Activated CD8-positive, alpha-beta T cell treated with anti-CD3 and anti-CD28 coated beads, Interleukin-2, amount 10 ng/mL, durations not matched to agents 7 days and 5 days (primary cell): ENCODE data around the gene BMP5. TPM values are rescaled to one million over a fixed set of nuclear protein-coding genes. Genes with fewer than 3 reads are reported as not detected.

Source experiments
- ATAC-seq: fragments of 150-1000 bp; cut with Tn5 transposase; one replicate; pipeline ENCODE4 v1.10.0; 2021; ENCODE audit warnings: moderate library complexity
- CTCF ChIA-PET: fragments of 350-600 bp; sonication (Branson Sonifier 250); formaldehyde crosslinking; loops from one replicate; lab custom pipeline; 2021; ENCODE audit warnings: antibody characterized with exemption; lab: Charles Lee
- POLR2A ChIA-PET: fragments of 350-600 bp; sonication (Branson Sonifier 250); formaldehyde crosslinking; loops from one replicate; lab custom pipeline; 2021; ENCODE audit warnings: antibody characterized with exemption; lab: Charles Lee
- DNase-seq: peaks from one replicate; pipeline ENCODE4 v3.0.0-alpha.2; 2020
- H3K27ac Mint-ChIP-seq: one replicate; pipeline ENCODE4 v1.8.0; 2021; ENCODE audit warnings: mild to moderate bottlenecking, mixed read lengths
- H3K27me3 Mint-ChIP-seq: one replicate; pipeline ENCODE4 v1.8.0; 2021; ENCODE audit warnings: low read depth, mixed read lengths
- H3K36me3 Mint-ChIP-seq: one replicate; pipeline ENCODE4 v1.8.0; 2021; ENCODE audit warnings: low read depth, mixed read lengths
- H3K4me1 Mint-ChIP-seq: one replicate; pipeline ENCODE4 v1.8.0; 2021; ENCODE audit warnings: low read depth, mixed read lengths
- H3K4me3 Mint-ChIP-seq: one replicate; pipeline ENCODE4 v1.8.0; 2021; ENCODE audit warnings: mild to moderate bottlenecking, mixed read lengths
- H3K9me3 Mint-ChIP-seq: one replicate; pipeline ENCODE4 v1.8.0; 2022; ENCODE audit warnings: mixed read lengths; ENCODE audit not compliant: insufficient read depth
- total RNA-seq, 2 experiments: library from RNA; stranded (reverse); gene quantifications; one replicate each; pipeline ENCODE4 v1.2.3, GENCODE V29; 2021

BMP5 gene
- total RNA-seq, 2 experiments from 2014 or later = not detected

GRCh38 chr6:55778705-55779104 lies 96.7 kb downstream of the BMP5 start:
- DNase-seq = no peak
- no peaks in the 10 kb centered on the region for H3K36me3 Mint-ChIP-seq
- no peaks in the 10 kb centered on the region for H3K4me1 Mint-ChIP-seq
- ATAC-seq = no peak
- ChIA-PET CTCF (no interaction called here), POLR2A (no interaction called here)
- H3K27me3 Mint-ChIP-seq = no peaks in the 10 kb centered on the region
- no peak overlapping the region for H3K4me3 Mint-ChIP-seq
- no peak overlapping the region for H3K27ac Mint-ChIP-seq
- H3K9me3 Mint-ChIP-seq = peaks cover 8% of the 10 kb centered on the region

- peaks cover 8% of the 10 kb centered on the region for H3K9me3 Mint-ChIP-seq
- no peak for ATAC-seq
- no peak overlapping the region for H3K4me3 Mint-ChIP-seq
- no peak overlapping the region for H3K27ac Mint-ChIP-seq
- H3K4me1 Mint-ChIP-seq = no peaks in the 10 kb centered on the region
- no peaks in the 10 kb centered on the region for H3K27me3 Mint-ChIP-seq
- ChIA-PET POLR2A (no interaction called here), CTCF (no interaction called here)
- H3K36me3 Mint-ChIP-seq = no peaks in the 10 kb centered on the region
- no peak for DNase-seq
Observed at GRCh38 chr6:55777469-55777868, 97.9 kb downstream of the BMP5 start.

- Mint-ChIP-seq H3K27me3 (no peaks in the 10 kb centered on the region), H3K36me3 (no peaks in the 10 kb centered on the region), H3K4me1 (no peaks in the 10 kb centered on the region), H3K27ac (no peak overlapping the region), H3K4me3 (no peak overlapping the region), H3K9me3 (peaks cover 5% of the 10 kb centered on the region)
- ChIA-PET POLR2A (no interaction called here), CTCF (no interaction called here)
- ATAC-seq (no peak), DNase-seq (no peak)
Observed at GRCh38 chr6:55776113-55776512, 99.3 kb downstream of the BMP5 start.

GRCh38 chr6:55775029-55775318 lies 100.4 kb downstream of the BMP5 start:
- Mint-ChIP-seq H3K9me3 (peaks cover 5% of the 10 kb centered on the region), H3K27me3 (no peaks in the 10 kb centered on the region), H3K36me3 (no peaks in the 10 kb centered on the region), H3K4me1 (no peaks in the 10 kb centered on the region), H3K27ac (no peak overlapping the region), H3K4me3 (no peak overlapping the region)
- no peak for ATAC-seq
- CTCF ChIA-PET = no interaction called here
- POLR2A ChIA-PET = no interaction called here
- no peak for DNase-seq

GRCh38 chr6:55774286-55775028 lies 100.9 kb downstream of the BMP5 start:
- CTCF ChIA-PET = no interaction called here
- no peak for DNase-seq
- no peaks in the 10 kb centered on the region for H3K27me3 Mint-ChIP-seq
- H3K4me3 Mint-ChIP-seq = no peak overlapping the region
- H3K4me1 Mint-ChIP-seq = no peaks in the 10 kb centered on the region
- H3K36me3 Mint-ChIP-seq = no peaks in the 10 kb centered on the region
- no peak overlapping the region for H3K27ac Mint-ChIP-seq
- peaks cover 5% of the 10 kb centered on the region for H3K9me3 Mint-ChIP-seq
- POLR2A ChIA-PET = no interaction called here
- ATAC-seq = no peak

- Mint-ChIP-seq H3K9me3 (peaks cover 11% of the 10 kb centered on the region), H3K27ac (no peak overlapping the region), H3K4me1 (no peaks in the 10 kb centered on the region), H3K36me3 (no peaks in the 10 kb centered on the region), H3K27me3 (no peaks in the 10 kb centered on the region), H3K4me3 (no peak overlapping the region)
- DNase-seq = no peak
- ChIA-PET CTCF (no interaction called here), POLR2A (no interaction called here)
- no peak for ATAC-seq
Observed at GRCh38 chr6:55773620-55774216, 101.7 kb downstream of the BMP5 start.

GRCh38 chr6:55772730-55773129 lies 102.7 kb downstream of the BMP5 start:
- H3K4me1 Mint-ChIP-seq = no peaks in the 10 kb centered on the region
- CTCF ChIA-PET = no interaction called here
- no peak for DNase-seq

GRCh38 chr6:55759536-55759935 lies 115.9 kb downstream of the BMP5 start:
- Mint-ChIP-seq H3K27ac (no peak overlapping the region), H3K36me3 (no peaks in the 10 kb centered on the region), H3K4me1 (no peaks in the 10 kb centered on the region), H3K9me3 (peaks cover 13% of the 10 kb centered on the region), H3K27me3 (no peaks in the 10 kb centered on the region), H3K4me3 (no peak overlapping the region)
- ATAC-seq = no peak
- DNase-seq = no peak
- ChIA-PET POLR2A (no interaction called here), CTCF (no interaction called here)

More at GRCh38 chr6:55772730-55773129, 102.7 kb downstream of the BMP5 start:
- H3K36me3 Mint-ChIP-seq = no peaks in the 10 kb centered on the region
- POLR2A ChIA-PET = no interaction called here
- H3K9me3 Mint-ChIP-seq = peaks cover 11% of the 10 kb centered on the region
- ATAC-seq = no peak
- no peaks in the 10 kb centered on the region for H3K27me3 Mint-ChIP-seq
- no peak overlapping the region for H3K27ac Mint-ChIP-seq
- H3K4me3 Mint-ChIP-seq = no peak overlapping the region

GRCh38 chr6:55758156-55758937 lies 117.0 kb downstream of the BMP5 start:
- ATAC-seq (no peak), DNase-seq (no peak)
- H3K36me3 Mint-ChIP-seq = no peaks in the 10 kb centered on the region
- ChIA-PET POLR2A (no interaction called here), CTCF (no interaction called here)
- peaks cover 11% of the 10 kb centered on the region for H3K9me3 Mint-ChIP-seq
- no peak overlapping the region for H3K27ac Mint-ChIP-seq
- no peak overlapping the region for H3K4me3 Mint-ChIP-seq
- no peaks in the 10 kb centered on the region for H3K27me3 Mint-ChIP-seq
- H3K4me1 Mint-ChIP-seq = no peaks in the 10 kb centered on the region

- ChIA-PET POLR2A (no interaction called here), CTCF (no interaction called here)
- Mint-ChIP-seq H3K36me3 (no peaks in the 10 kb centered on the region), H3K27me3 (no peaks in the 10 kb centered on the region), H3K4me3 (no peak overlapping the region), H3K4me1 (no peaks in the 10 kb centered on the region), H3K9me3 (peaks cover 11% of the 10 kb centered on the region), H3K27ac (no peak overlapping the region)
- no peak for ATAC-seq
- DNase-seq = no peak
Observed at GRCh38 chr6:55756531-55757031, 118.8 kb downstream of the BMP5 start.

- POLR2A ChIA-PET = no interaction called here
- H3K4me3 Mint-ChIP-seq = no peak overlapping the region
- ATAC-seq = no peak
- peaks cover 8% of the 10 kb centered on the region for H3K9me3 Mint-ChIP-seq
- H3K4me1 Mint-ChIP-seq = no peaks in the 10 kb centered on the region
- H3K27ac Mint-ChIP-seq = no peak overlapping the region
- CTCF ChIA-PET = no interaction called here
- DNase-seq = no peak
- no peaks in the 10 kb centered on the region for H3K36me3 Mint-ChIP-seq
- H3K27me3 Mint-ChIP-seq = no peaks in the 10 kb centered on the region
Observed at GRCh38 chr6:55748880-55749279, 126.5 kb downstream of the BMP5 start.

- ChIA-PET POLR2A (no interaction called here), CTCF (no interaction called here)
- Mint-ChIP-seq H3K27me3 (no peaks in the 10 kb centered on the region), H3K9me3 (peaks cover 14% of the 10 kb centered on the region), H3K4me1 (no peaks in the 10 kb centered on the region), H3K36me3 (no peaks in the 10 kb centered on the region), H3K27ac (no peak overlapping the region), H3K4me3 (no peak overlapping the region)
- DNase-seq = no peak
- ATAC-seq = no peak
Observed at GRCh38 chr6:55746473-55746872, 128.9 kb downstream of the BMP5 start.
